Endothelial cell of umbilical vein (primary cell): ENCODE results near the gene PCED1B. TPM values are rescaled to one million over a fixed set of nuclear protein-coding genes. Genes with fewer than 3 reads are reported as not detected.
"Not testable (repeated sequence)": the region's sequence is repeated elsewhere in the genome, so short reads cannot be mapped to it uniquely, and the experiment has no call there.

Experiments used
- BruUV-seq: library from RNA; stranded (reverse); fragments of 400-500 nt; replicated peaks from 2 replicates; lab custom pipeline; 2021; lab: Mats Ljungman, UMichigan
- CTCF ChIA-PET: fragments of 300-600, 350-600 bp; sonication (Branson Sonifier 250); formaldehyde crosslinking; loops from one replicate; lab custom pipeline; 2021; ENCODE audit warnings: antibody characterized with exemption, inconsistent platforms; lab: Charles Lee
- POLR2A ChIA-PET: fragments of 300-600, 350-600 bp; sonication (Branson Sonifier 250); formaldehyde crosslinking; loops from one replicate; lab custom pipeline; 2021; ENCODE audit warnings: antibody characterized with exemption, inconsistent platforms; lab: Charles Lee
- DNase-seq: peaks from one replicate; pipeline ENCODE4 v3.0.0-alpha.2; 2011; ENCODE audit warnings: low read depth, low spot score
- FAIRE-seq: peaks from 2 replicates; lab custom pipeline; 2011; peaks lifted over from hg19 to GRCh38; lab: Jason Lieb, UNC
- H2AFZ ChIP-seq: 2 replicates; pipeline ENCODE4 v1.6.0; 2012; ENCODE audit warnings: low read depth, low read length, control low read depth, inconsistent platforms
- H3K27ac ChIP-seq: 2 replicates; pipeline ENCODE4 v1.5.1; 2011; ENCODE audit warnings: low read depth, mild to moderate bottlenecking, control low read depth, low read length, moderate library complexity; ENCODE audit not compliant: insufficient read depth
- H3K27me3 ChIP-seq, 2 experiments: 2 replicates each; pipeline versions ENCODE4 v1.6.0 to v1.6.1; 2011; ENCODE audit warnings: low read length in 2 of 2, mixed read lengths in 1 of 2; ENCODE audit not compliant: control insufficient read depth in 2 of 2, insufficient read depth in 2 of 2
- H3K36me3 ChIP-seq, 2 experiments: 2 replicates in 1 of 2; 3 replicates in 1 of 2; pipeline ENCODE4 v1.5.1; 2011; ENCODE audit warnings: low read length in 2 of 2, mild to moderate bottlenecking in 1 of 2, moderate library complexity in 1 of 2; ENCODE audit not compliant: control insufficient read depth in 2 of 2, insufficient read depth in 2 of 2; ENCODE audit errors: extremely low read depth in 1 of 2
- H3K4me1 ChIP-seq: 3 replicates; pipeline ENCODE4 v1.5.1; 2011; ENCODE audit warnings: mild to moderate bottlenecking, low read length; ENCODE audit not compliant: control insufficient read depth, insufficient read depth; ENCODE audit errors: extremely low read depth
- H3K4me2 ChIP-seq: 2 replicates; pipeline ENCODE4 v1.6.1; 2011; ENCODE audit warnings: low read length, control low read depth, mixed read lengths; ENCODE audit not compliant: insufficient read depth
- H3K4me3 ChIP-seq, 3 experiments: fragments of 200-600 bp in 1 of 3; sonication (generic), shearing (Covaris generic) in 1 of 3; replicated peaks in 1 of 3; 2 replicates each; pipeline ENCODE4 v1.5.1; 2011 to 2016; ENCODE audit warnings: control low read depth in 3 of 3, low read length in 3 of 3, mild to moderate bottlenecking in 2 of 3, inconsistent platforms in 1 of 3, low read depth in 1 of 3, moderate library complexity in 1 of 3; ENCODE audit not compliant: insufficient read depth in 1 of 3
- H3K79me2 ChIP-seq: 2 replicates; pipeline ENCODE4 v1.6.0; 2012; ENCODE audit warnings: low read length, inconsistent platforms; ENCODE audit not compliant: control insufficient read depth, insufficient read depth
- H3K9ac ChIP-seq: replicated peaks from 2 replicates; pipeline ENCODE3; 2011; ENCODE audit warnings: low read length, control low read depth; ENCODE audit not compliant: insufficient read depth; ENCODE audit errors: extremely low read depth
- H3K9me1 ChIP-seq: replicated peaks from 3 replicates; pipeline ENCODE4 v1.6.0; 2011; ENCODE audit warnings: mild to moderate bottlenecking, low read length; ENCODE audit not compliant: control insufficient read depth, insufficient read depth; ENCODE audit errors: extremely low read depth
- H3K9me3 ChIP-seq: replicated peaks from 2 replicates; pipeline ENCODE4 v1.5.1; 2012; ENCODE audit warnings: low read length, inconsistent platforms; ENCODE audit not compliant: control insufficient read depth, insufficient read depth
- H4K20me1 ChIP-seq: replicated peaks from 2 replicates; pipeline ENCODE3; 2011; ENCODE audit warnings: mild to moderate bottlenecking, low read length; ENCODE audit not compliant: control insufficient read depth, insufficient read depth; ENCODE audit errors: extremely low read depth
- CTCF ChIP-seq, 2 donors: IDR thresholded peaks; 1 replicate in 1 of 2; 2 replicates in 1 of 2; pipeline ENCODE4 v1.5.1; 2011; ENCODE audit warnings: low read length in 2 of 2, mild to moderate bottlenecking in 2 of 2, moderate library complexity in 2 of 2, control low read depth in 1 of 2, inconsistent platforms in 1 of 2, low read depth in 1 of 2; ENCODE audit not compliant: insufficient read depth in 1 of 2; ENCODE audit errors: extremely low read depth in 1 of 2
- EZH2 ChIP-seq: IDR thresholded peaks from 2 replicates; pipeline ENCODE4 v1.6.1; 2012; ENCODE audit warnings: borderline replicate concordance, low read depth, mild to moderate bottlenecking, moderate library complexity, low read length, inconsistent platforms; ENCODE audit not compliant: severe bottlenecking
- FOS ChIP-seq: IDR thresholded peaks from 2 replicates; pipeline ENCODE4 v1.6.1; 2011; ENCODE audit warnings: mild to moderate bottlenecking, low read length, moderate library complexity, borderline replicate concordance; ENCODE audit not compliant: insufficient read depth
- GATA2 ChIP-seq: IDR thresholded peaks from 2 replicates; pipeline ENCODE4 v1.7.0; 2011; ENCODE audit warnings: low read depth, mild to moderate bottlenecking, moderate library complexity, mixed read lengths, low read length; ENCODE audit not compliant: insufficient read length, insufficient read depth
- JUN ChIP-seq: IDR thresholded peaks from 2 replicates; pipeline ENCODE4 v1.6.1; 2011; ENCODE audit warnings: borderline replicate concordance, low read depth; ENCODE audit not compliant: insufficient read length, insufficient read depth
- MAX ChIP-seq: IDR thresholded peaks from 2 replicates; pipeline ENCODE4 v1.6.1; 2011; ENCODE audit not compliant: insufficient read depth, insufficient read length
- MYC ChIP-seq: IDR thresholded peaks from one replicate; pipeline ENCODE4 v1.6.1; 2011; ENCODE audit warnings: mild to moderate bottlenecking, low read depth, low read length
- POLR2A ChIP-seq: IDR thresholded peaks from 2 replicates; pipeline ENCODE4 v1.6.1; 2012; ENCODE audit warnings: low read depth, mild to moderate bottlenecking, control low read depth, low read length
- POLR2AphosphoS5 ChIP-seq: IDR thresholded peaks from 2 replicates; pipeline ENCODE4 v1.6.1; 2012; ENCODE audit warnings: low read depth, mild to moderate bottlenecking, control low read depth, low read length, moderate library complexity; ENCODE audit not compliant: insufficient read depth
- dilution Hi-C: fragments of 300-500 bp; cut with MboI; formaldehyde crosslinking; loops from one replicate; pipeline ENCODE4 v1.15.0; 2019; ENCODE audit warnings: low sequenced_read_pairs; ENCODE audit not compliant: extremely low pct_ligation_motif_present
- intact Hi-C: fragments of 100-400 bp; cut with micrococcal nuclease; formaldehyde crosslinking; loops from one replicate; pipeline ENCODE4 v1.10.0; 2022
- polyA plus RNA-seq, 4 experiments: library from polyadenylated mRNA; depleted of rRNA in 3 of 4; stranded (reverse) in 3 of 4; unstranded in 1 of 4; fragments of >200 nt; gene quantifications; 2 replicates each; pipeline versions ENCODE4 v1.2.1 to v1.2.3, GENCODE V29; 2011 to 2012; ENCODE audit warnings: missing spikeins in 1 of 4
- total RNA-seq: library from RNA; stranded (reverse); gene quantifications from 2 replicates; pipeline ENCODE4 v1.2.3, GENCODE V29; 2021

PCED1B gene
- total and polyA plus RNA-seq, 2 donors (not counting 3 experiments of a cell fraction or from before 2014, with no cell fraction given), result 1.7 to 2.6 TPM

- H3K9me3 ChIP-seq, dilution Hi-C loops, H3K27ac ChIP-seq, H4K20me1 ChIP-seq, H3K4me1 ChIP-seq, DNase-seq, H3K9ac ChIP-seq, POLR2A ChIA-PET, H3K27me3 ChIP-seq, H3K36me3 ChIP-seq, FAIRE-seq, H3K4me3 ChIP-seq, H3K4me2 ChIP-seq, H2AFZ ChIP-seq, BruUV-seq, H3K9me1 ChIP-seq, H3K79me2 ChIP-seq: not testable (repeated sequence)
- CTCF ChIA-PET, result interaction anchor here (0.9 to 1.6 kb wide), 3 partner anchors 9 to 196 kb away, joined by 3 to 5 read pairs (median 4); no protein-coding TSS in a partner anchor
- intact Hi-C loops, result loop anchor here (10.0 kb wide), 1 partner anchor 194 kb away; no protein-coding TSS in a partner anchor
Observed at GRCh38 chr12:47201190-47201589, 121.8 kb downstream of the PCED1B start.

- ChIA-PET POLR2A (no interaction called here), CTCF (interaction anchor here (0.7 to 1.6 kb wide), 3 partner anchors 106 to 195 kb away, joined by 3 to 5 read pairs (median 3); partner anchors contain the start of gene PCED1B)
- no peaks in the 10 kb centered on the region for H3K36me3 ChIP-seq
- no peaks in the 10 kb centered on the region for H3K9me1 ChIP-seq
- peaks cover 2% of the 10 kb centered on the region for H3K4me1 ChIP-seq
- no peaks in the 10 kb centered on the region for H3K27me3 ChIP-seq
- H2AFZ ChIP-seq, result no peak overlapping the region
- H3K27ac ChIP-seq, result no peak overlapping the region
- intact Hi-C loops (loop anchor here (10.0 kb wide), 1 partner anchor 193 kb away; no protein-coding TSS in a partner anchor), dilution Hi-C loops (no loop called here)
- H4K20me1 ChIP-seq, result no peaks in the 10 kb centered on the region
- H3K4me3 ChIP-seq, result no peak overlapping the region
- no TSS peak for BruUV-seq
- no peak for DNase-seq
- no peaks in the 10 kb centered on the region for H3K9me3 ChIP-seq
- H3K4me2 ChIP-seq, result no peak overlapping the region
- TF ChIP-seq POLR2AphosphoS5 (no peak), MYC (no peak), CTCF (IDR thresholded peaks at IDR 0.05; ENCODE audit: extremely low read depth in 1 of 2, insufficient read depth in 1 of 2, low read depth in 1 of 2, low read length in 2 of 2) (no peak), JUN (no peak), POLR2A (no peak), EZH2 (no peak), MAX (no peak), FOS (no peak), GATA2 (no peak)
- no peak overlapping the region for H3K9ac ChIP-seq
- no peak for FAIRE-seq
- H3K79me2 ChIP-seq, result no peaks in the 10 kb centered on the region
Observed at GRCh38 chr12:47202176-47202575, 122.8 kb downstream of the PCED1B start.
